Measurements from ENCODE around the gene PRRX2.

- TF ChIP-seq POLR2AphosphoS5 (IDR thresholded peaks at IDR 0.05; ENCODE audit: low read depth, low read length): no peak
- TF ChIP-seq TAF1 (IDR thresholded peaks at IDR 0.05; ENCODE audit: borderline replicate concordance, insufficient read depth, low read length): no peak
- no peak for TF ChIP-seq REST (IDR thresholded peaks at IDR 0.05; ENCODE audit: insufficient read depth in 1 of 2, low read depth in 2 of 2, low read length in 2 of 2)
These were observed 94.5 kb downstream of the PRRX2 start for GRCh38 chr9:129759804-129760502.

Measured in PFSK-1 (cell line).